Measurements from ENCODE around the gene CSGALNACT2.

Gene CSGALNACT2

DNA sequence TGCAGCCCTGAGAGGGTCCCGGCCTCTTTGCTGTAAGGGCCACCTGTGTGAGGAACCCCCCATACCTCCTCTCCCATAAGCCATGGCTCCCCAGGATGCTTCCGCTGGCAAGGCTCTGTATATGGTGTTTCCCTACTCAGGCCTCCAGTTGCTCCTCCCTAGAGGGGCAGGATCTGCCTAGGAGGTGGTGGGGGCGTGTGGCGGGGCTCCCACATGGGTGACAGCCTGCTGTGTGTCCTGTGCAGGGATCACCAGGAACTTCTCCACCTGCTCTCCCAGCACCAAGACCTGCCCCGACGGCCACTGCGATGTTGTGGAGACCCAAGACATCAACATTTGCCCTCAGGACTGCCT, 25.7 kb upstream of the CSGALNACT2 start:
- no peak for DNase-seq

DNA sequence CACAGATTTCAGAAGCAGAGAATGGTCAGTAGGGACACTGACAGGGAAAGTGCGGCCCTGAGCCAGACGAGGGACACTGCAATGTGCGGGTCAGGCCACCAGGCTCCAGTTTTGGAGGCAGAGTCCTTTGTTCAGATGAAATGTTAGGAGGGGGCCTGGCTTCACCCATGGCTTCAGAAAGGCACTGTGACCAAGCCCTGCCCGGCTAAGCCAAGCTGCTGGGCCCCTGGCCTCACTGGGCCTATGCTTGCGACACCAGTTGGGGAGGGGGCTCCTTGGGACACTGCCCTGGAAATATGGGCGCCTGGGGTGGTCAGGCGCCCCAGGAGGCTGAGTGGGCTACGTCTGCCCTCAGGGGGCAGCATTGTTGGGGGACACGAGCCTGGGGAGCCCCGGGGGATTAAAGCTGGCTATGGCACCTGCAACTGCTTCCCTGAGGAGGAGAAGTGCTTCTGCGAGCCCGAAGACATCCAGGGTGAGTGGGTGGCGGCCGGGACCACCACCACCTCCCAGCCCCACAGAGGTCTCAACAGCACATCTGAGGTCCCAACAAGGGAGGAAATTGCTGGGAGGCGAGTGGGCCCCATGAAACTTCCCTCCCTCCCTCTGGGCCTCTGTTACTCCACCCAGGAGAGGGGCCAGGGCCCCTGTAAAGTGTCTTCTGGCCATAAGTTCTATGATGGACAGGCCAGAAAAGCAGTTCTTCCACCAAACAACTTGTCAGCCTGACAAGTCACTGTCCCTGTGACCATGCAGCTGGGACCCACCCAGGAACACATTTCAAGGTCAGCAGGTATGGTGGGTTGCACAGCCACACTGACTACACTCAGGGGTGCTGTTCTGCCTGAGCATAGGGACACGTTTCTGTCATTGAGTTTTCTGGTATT, 24.8 kb upstream of the CSGALNACT2 start:
- DNase-seq = no peak

GRCh38 chr10:43114088-43114742, 24.0 kb upstream of the CSGALNACT2 start:
- no peak for DNase-seq

- DNase-seq = no peak
These were observed 23.3 kb upstream of the CSGALNACT2 start for GRCh38 chr10:43114743-43115611.

GRCh38 chr10:43115881-43116595, 22.2 kb upstream of the CSGALNACT2 start:
- no peak for DNase-seq

GRCh38 chr10:43116596-43116995, 21.6 kb upstream of the CSGALNACT2 start:
- DNase-seq = no peak

DNA sequence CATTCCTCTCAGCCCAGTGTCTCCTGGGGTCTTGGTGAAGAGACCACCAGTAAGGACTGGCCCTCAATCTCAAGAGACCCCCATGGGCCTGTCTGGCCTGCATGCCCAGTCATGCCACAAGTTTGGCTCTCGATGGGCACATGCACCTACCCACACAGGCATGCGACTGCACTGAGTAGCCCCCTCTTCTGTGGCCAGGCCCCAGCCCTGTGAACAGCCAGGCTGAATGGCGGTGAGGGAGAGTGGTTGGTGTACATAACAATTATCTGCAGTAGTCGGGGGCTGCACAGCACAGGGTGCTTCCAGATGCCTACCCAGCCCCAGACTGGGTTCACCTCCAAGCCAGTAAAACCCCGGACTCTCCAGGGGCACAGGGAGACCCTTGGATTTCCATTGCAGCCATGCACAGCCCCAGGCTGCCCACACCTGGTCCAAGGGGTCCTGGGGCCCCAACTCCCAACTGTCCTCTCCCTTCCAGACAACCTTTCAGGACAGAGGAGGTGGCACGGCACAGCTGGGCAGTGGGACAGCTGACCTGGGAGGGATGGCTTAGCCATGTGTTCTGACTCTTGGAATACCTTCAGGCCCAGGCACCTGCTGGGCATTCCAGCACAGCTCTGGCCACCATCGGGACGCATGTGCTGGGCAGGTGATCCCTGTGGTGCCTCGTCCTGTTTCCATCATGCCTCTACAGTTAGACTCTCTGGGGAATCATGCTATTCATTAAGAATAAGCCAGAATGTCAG, 21.0 kb upstream of the CSGALNACT2 start:
- no peak for DNase-seq

- DNase-seq = no peak
These were observed 20.3 kb upstream of the CSGALNACT2 start for GRCh38 chr10:43117777-43118583.

DNA sequence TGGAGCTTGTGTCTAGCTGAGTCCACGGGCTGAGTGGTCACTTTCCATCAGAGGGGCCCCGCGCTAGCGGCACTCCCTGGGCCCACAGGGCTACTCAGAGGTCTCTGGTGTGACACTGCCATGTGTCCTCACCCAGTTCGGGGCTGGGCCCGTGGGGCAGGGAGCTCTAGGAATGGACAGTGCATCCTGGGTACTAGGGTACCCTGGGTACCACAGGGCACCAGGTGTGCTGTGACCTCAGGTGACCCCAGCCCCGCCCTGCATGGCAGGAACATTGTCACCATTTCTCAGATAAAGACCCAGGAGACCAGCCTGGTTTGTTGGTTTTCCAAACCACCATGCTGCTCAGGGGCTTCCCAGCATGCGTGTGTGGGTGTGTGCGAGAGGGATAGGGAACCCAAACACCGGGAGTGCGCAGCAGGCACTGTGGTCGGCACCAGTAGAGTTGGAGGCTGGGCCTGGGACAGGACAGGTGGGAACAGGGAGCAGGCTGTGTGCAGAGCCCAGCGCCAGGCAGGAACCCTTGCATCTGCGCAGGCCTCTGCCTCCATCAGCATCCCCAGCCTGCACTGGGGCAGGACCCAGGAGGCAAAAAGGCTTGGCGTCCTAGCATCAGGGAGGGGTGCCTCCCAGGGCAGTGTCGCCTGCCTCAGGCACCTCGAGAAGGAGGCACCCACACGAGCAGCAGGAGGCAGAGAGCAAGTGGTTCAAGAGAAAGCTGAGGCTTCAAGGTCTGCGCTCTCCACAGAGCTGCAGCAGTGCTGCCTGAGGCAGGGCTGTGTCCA, 19.4 kb upstream of the CSGALNACT2 start:
- no peak for DNase-seq

DNA sequence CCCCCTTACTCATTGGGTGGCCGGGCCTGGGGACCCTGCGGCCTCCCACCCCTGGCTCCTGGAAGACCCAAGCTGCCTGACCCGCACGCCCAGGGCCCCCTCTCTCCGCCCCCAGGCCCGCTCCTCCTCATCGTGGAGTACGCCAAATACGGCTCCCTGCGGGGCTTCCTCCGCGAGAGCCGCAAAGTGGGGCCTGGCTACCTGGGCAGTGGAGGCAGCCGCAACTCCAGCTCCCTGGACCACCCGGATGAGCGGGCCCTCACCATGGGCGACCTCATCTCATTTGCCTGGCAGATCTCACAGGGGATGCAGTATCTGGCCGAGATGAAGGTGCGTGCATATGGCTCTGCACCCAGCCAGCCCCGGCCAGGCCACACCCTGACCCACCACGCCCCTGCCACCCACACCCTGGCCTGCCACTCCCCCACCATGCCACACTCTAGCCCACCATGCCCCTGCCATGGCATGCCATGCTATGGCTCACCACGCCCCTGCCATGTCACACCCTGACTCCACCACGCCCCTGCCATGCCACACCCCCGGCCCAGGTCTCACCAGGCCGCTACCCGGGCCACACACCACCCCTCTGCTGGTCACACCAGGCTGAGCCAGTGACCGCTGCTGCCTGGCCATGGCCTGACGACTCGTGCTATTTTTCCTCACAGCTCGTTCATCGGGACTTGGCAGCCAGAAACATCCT, 18.7 kb upstream of the CSGALNACT2 start:
- DNase-seq = no peak

- no peak for DNase-seq
These were observed 17.9 kb upstream of the CSGALNACT2 start for GRCh38 chr10:43120116-43120928.

DNA sequence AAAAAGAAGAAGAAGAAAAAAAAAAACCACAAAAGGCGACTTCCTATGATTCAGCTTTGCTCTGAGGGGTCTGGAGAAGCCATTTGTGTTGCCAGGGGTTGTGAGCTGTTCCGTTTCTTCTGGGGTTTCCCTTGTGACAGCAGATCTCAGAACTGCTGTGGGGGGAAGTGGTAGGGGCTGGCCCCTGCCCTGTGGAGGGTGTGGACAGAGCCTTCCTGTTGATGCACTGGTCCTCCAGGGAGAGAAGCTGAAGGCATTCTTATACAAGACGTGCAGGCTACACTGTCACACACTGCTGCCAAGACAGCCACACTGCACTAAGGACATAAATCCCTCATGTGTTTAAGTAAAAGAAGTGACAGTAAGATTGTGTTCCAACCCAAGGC, 17.3 kb upstream of the CSGALNACT2 start:
- DNase-seq = peak; percentile 56

DNA sequence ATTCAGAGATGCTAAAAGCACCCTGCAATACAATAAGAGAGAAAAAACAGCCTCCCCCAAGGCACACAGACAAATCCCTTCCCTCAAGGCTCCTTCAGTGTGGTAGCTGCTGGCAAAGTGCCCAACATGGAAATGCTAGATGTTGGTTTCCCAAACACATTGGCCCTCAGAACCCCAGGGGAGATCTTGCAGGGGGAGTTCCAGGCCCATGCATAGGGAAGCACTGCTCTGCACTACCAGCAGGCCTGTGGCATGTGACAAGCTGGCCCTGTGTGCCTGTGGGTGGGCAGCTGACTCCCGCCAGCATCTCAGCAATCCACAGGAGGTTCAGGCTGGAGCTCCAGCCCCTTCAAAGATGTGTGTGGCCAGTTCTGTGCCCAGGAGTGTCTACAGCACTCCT, 16.8 kb upstream of the CSGALNACT2 start:
- no peak for DNase-seq

DNA sequence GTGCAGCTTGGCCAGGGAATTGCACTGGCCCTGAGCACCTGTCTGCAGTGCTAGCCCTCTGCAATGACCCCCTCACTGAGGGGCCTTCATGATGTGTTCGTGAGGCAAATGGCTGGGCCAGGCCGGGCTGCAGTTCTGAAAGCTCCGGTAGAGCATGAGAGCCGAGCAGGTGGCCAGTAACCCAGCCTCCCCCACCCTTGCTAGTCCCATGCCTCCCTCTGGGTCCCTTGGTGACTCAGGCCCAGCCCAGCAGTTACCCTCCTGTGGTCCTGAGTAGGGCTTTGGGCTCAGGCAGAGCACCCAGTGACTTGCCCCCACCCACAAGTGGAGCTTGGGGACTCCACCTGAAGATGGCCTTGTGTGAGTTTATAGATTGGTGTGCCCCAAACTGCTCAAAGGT, 16.1 kb upstream of the CSGALNACT2 start:
- no peak for DNase-seq

GRCh38 chr10:43122826-43123225, 15.4 kb upstream of the CSGALNACT2 start:
- no peak for DNase-seq

- no peak for DNase-seq
These were observed 14.7 kb upstream of the CSGALNACT2 start for GRCh38 chr10:43123361-43124093.

DNA sequence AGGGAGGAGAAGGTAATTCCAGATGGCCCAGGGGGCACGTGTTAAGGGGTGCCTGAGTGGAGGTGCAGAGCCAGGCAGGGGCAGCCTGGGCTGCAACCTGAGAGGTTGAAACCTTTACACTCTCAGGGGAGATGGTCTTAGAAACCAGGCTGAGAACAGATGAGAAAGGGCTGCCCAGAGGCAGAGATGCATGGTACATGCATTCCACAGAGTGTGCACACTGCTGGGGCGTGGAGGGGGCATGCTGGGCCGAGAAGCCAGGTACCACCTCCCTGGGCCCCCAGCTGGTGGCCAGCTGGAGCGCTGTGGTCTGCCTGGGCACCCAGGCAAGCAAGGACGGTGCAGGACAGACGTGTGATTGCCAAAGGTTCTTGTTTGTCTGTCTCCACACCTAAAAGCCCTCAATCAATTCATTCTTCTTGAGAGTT, 14.1 kb upstream of the CSGALNACT2 start:
- DNase-seq = no peak

Measured in OCI-M1 (cell line).